OCI-LY1 (cell line): ENCODE measurements around the gene UCP1.

Source experiments
- H2AFZ ChIP-seq: fragments of 200-600 bp; sonication (generic), shearing (Covaris generic); 2 replicates; pipeline ENCODE4 v1.6.0; 2014; ENCODE audit warnings: antibody characterized with exemption, mild to moderate bottlenecking, low read length
- H3F3A ChIP-seq: fragments of 200-600 bp; sonication (generic), shearing (Covaris generic); 2 replicates; pipeline ENCODE4 v1.6.0; 2014; ENCODE audit warnings: mild to moderate bottlenecking, antibody characterized with exemption, low read length, moderate library complexity; ENCODE audit not compliant: insufficient read depth
- H3K27ac ChIP-seq: fragments of 200-600 bp; sonication (generic); 2 replicates; pipeline ENCODE4 v1.5.1; 2014; ENCODE audit warnings: low read length, mixed run types, mild to moderate bottlenecking, low read depth; ENCODE audit not compliant: poor library complexity, severe bottlenecking
- H3K27me3 ChIP-seq: fragments of 200-600 bp; sonication (generic); 2 replicates; pipeline ENCODE4 v1.6.0; 2014; ENCODE audit warnings: antibody characterized with exemption, mild to moderate bottlenecking, low read length, moderate library complexity; ENCODE audit not compliant: insufficient read depth
- H3K36me3 ChIP-seq: fragments of 200-600 bp; sonication (generic); 2 replicates; pipeline ENCODE4 v1.6.1; 2014; ENCODE audit warnings: mild to moderate bottlenecking, antibody characterized with exemption, low read length, moderate library complexity, mixed read lengths; ENCODE audit not compliant: insufficient read depth
- H3K4me1 ChIP-seq: fragments of 200-600 bp; sonication (generic); 2 replicates; pipeline ENCODE4 v1.5.1; 2014; ENCODE audit warnings: mild to moderate bottlenecking, low read length, moderate library complexity; ENCODE audit not compliant: insufficient read depth, severe bottlenecking
- H3K4me2 ChIP-seq: fragments of 200-600 bp; sonication (generic), shearing (Covaris generic); 2 replicates; pipeline ENCODE4 v1.6.1; 2014; ENCODE audit warnings: low read length
- H3K4me3 ChIP-seq: fragments of 200-600 bp; sonication (generic); 2 replicates; pipeline ENCODE4 v1.5.1; 2014; ENCODE audit warnings: low read length, low read depth, mild to moderate bottlenecking, mixed read lengths; ENCODE audit not compliant: poor library complexity, severe bottlenecking
- H3K79me2 ChIP-seq: fragments of 200-600 bp; shearing (Covaris generic); 2 replicates; pipeline ENCODE4 v1.6.1; 2016; ENCODE audit warnings: mixed run types, low read length, mixed read lengths; ENCODE audit not compliant: insufficient read depth
- H3K9ac ChIP-seq: fragments of 200-600 bp; sonication (generic), shearing (Covaris generic); 2 replicates; pipeline ENCODE4 v1.6.1; 2014; ENCODE audit warnings: mild to moderate bottlenecking, low read length, mixed read lengths
- H3K9me2 ChIP-seq: fragments of 200-600 bp; sonication (generic), shearing (Covaris generic); 2 replicates; pipeline ENCODE4 v1.6.1; 2014; ENCODE audit warnings: low read depth, mild to moderate bottlenecking, low read length, mixed read lengths
- H3K9me3 ChIP-seq: fragments of 200-600 bp; shearing (Covaris generic); 2 replicates; pipeline ENCODE4 v1.6.1; 2014; ENCODE audit warnings: low read length, mixed read lengths
- H4K20me1 ChIP-seq: fragments of 200-600 bp; sonication (generic), shearing (Covaris generic); 2 replicates; pipeline ENCODE4 v1.6.0; 2016; ENCODE audit warnings: mild to moderate bottlenecking, low read length; ENCODE audit not compliant: insufficient read depth
- CTCF ChIP-seq: fragments of 200-600 bp; sonication (generic), shearing (Covaris generic); IDR thresholded peaks from 2 replicates; pipeline ENCODE4 v1.5.1; 2017; ENCODE audit warnings: mild to moderate bottlenecking, antibody characterized with exemption, low read length, moderate library complexity, mixed read lengths
- EZH2 ChIP-seq: fragments of 200-600 bp; sonication (generic), shearing (Covaris generic); IDR thresholded peaks from 2 replicates; pipeline ENCODE4 v1.8.0; 2017; ENCODE audit warnings: borderline replicate concordance, mixed run types, mild to moderate bottlenecking, antibody characterized with exemption, low read length, moderate library complexity, mixed read lengths

The UCP1 gene

DNA sequence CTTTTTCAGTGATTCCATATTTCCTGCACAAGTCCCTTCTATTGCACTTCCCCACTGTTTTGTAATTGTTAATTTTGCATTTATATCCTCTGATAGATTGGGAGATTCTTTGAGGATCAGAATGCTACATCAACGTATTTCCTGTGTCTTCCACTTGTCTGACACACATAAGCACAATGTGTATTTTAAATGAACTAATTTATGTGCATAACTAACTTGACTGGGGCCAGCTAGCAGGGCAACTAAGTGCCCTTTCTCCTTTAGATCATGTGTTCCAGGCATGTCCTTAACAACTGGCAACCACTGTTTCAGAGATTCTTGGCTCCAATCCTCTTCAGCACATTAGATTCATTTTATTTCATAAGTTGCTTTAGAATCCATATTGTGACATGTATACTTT, 15.7 kb upstream of the UCP1 start:
- Histone ChIP-seq H3K27me3 (no peaks in the 10 kb centered on the region), H3K9me2 (no peaks in the 10 kb centered on the region), H3K9ac (no peak overlapping the region), H3K79me2 (no peaks in the 10 kb centered on the region), H3K4me2 (no peak overlapping the region), H3K4me1 (no peaks in the 10 kb centered on the region), H3K27ac (no peak overlapping the region), H3K36me3 (no peaks in the 10 kb centered on the region), H2AFZ (no peak overlapping the region), H4K20me1 (no peaks in the 10 kb centered on the region), H3K4me3 (no peak overlapping the region), H3K9me3 (no peaks in the 10 kb centered on the region), H3F3A (no peaks in the 10 kb centered on the region)
- no peak for TF ChIP-seq CTCF
- TF ChIP-seq EZH2 = no peak

GRCh38 chr4:140581078-140581477, 12.3 kb upstream of the UCP1 start:
- Histone ChIP-seq H3K9ac (no peak overlapping the region), H3K9me3 (no peaks in the 10 kb centered on the region), H3K4me1 (no peaks in the 10 kb centered on the region), H3K79me2 (no peaks in the 10 kb centered on the region), H3K36me3 (no peaks in the 10 kb centered on the region), H3K9me2 (no peaks in the 10 kb centered on the region), H3K4me3 (no peak overlapping the region), H4K20me1 (no peaks in the 10 kb centered on the region), H3K27ac (no peak overlapping the region), H3F3A (no peaks in the 10 kb centered on the region), H3K4me2 (no peak overlapping the region), H3K27me3 (no peaks in the 10 kb centered on the region), H2AFZ (no peak overlapping the region)
- TF ChIP-seq EZH2 (no peak), CTCF (no peak)

DNA sequence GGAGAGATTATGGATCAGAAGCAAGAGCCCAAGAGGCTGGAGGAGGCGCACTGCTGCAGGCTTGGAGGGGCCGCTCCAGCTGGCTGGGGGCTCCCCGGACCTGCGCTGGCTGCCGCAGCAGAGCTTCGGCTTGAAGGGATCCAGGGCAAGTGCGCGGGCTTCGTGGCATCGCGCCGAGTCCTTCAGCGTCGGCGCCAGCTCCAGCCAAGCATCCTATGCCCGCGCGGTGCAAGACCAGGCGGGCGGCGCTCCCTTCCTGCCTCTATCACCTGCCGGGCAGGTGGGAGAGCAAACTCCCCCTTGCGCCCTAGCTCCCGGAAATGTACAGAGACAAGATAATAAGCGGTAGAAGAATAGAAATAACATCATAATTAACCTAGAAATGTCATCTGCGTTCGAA, 10.5 kb upstream of the UCP1 start:
- TF ChIP-seq CTCF = no peak
- TF ChIP-seq EZH2 = no peak
- no peak overlapping the region for H3K27ac ChIP-seq
- no peaks in the 10 kb centered on the region for H3K27me3 ChIP-seq
- no peak overlapping the region for H3K9ac ChIP-seq
- no peaks in the 10 kb centered on the region for H4K20me1 ChIP-seq
- H2AFZ ChIP-seq = no peak overlapping the region
- no peaks in the 10 kb centered on the region for H3F3A ChIP-seq
- no peak overlapping the region for H3K4me3 ChIP-seq
- H3K4me1 ChIP-seq = no peaks in the 10 kb centered on the region
- no peaks in the 10 kb centered on the region for H3K9me3 ChIP-seq
- H3K36me3 ChIP-seq = no peaks in the 10 kb centered on the region
- H3K4me2 ChIP-seq = no peak overlapping the region
- H3K79me2 ChIP-seq = no peaks in the 10 kb centered on the region
- no peaks in the 10 kb centered on the region for H3K9me2 ChIP-seq
